OCI-LY7 (cell line): ENCODE data around the gene TBC1D5.
"Not testable (repeated sequence)": the region's sequence is repeated elsewhere in the genome, so short reads cannot be mapped to it uniquely, and the experiment has no call there.

ENCODE experiments used
- EZH2phosphoT487 ChIP-seq: fragments of 200-600 bp; sonication (generic); IDR thresholded peaks from 2 replicates; pipeline ENCODE4 v1.6.1; 2018; ENCODE audit warnings: low read depth, borderline replicate concordance, mild to moderate bottlenecking, mixed run types, antibody characterized with exemption, low read length, moderate library complexity, mixed read lengths
- TF ChIP-seq, protein P1 (sequence below): fragments of 200-600 bp; sonication (generic); conservative IDR thresholded peaks from 2 replicates; pipeline ENCODE4 v1.5.1; 2014; ENCODE audit warnings: mild to moderate bottlenecking, antibody characterized with exemption, low read length, moderate library complexity, mixed read lengths

DNA sequence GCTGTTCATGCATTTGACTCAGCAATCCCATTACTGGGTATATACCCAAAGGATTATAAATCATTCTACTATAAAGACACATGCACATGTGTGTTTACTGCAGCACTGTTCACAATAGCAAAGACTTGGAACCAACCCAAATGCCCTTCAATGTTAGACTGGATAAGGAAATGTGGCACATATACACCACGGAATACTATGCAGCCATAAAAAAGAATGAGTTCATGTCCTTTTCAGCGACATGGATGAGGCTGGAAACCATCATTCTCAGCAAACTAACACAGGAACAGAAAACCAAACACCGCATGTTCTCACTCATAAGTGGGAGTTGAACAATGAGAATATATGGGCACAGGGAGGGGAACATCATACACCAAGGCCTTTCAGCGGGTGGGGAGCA is 391.2 kb downstream of the TBC1D5 start:
- TF ChIP-seq, protein P1, sequence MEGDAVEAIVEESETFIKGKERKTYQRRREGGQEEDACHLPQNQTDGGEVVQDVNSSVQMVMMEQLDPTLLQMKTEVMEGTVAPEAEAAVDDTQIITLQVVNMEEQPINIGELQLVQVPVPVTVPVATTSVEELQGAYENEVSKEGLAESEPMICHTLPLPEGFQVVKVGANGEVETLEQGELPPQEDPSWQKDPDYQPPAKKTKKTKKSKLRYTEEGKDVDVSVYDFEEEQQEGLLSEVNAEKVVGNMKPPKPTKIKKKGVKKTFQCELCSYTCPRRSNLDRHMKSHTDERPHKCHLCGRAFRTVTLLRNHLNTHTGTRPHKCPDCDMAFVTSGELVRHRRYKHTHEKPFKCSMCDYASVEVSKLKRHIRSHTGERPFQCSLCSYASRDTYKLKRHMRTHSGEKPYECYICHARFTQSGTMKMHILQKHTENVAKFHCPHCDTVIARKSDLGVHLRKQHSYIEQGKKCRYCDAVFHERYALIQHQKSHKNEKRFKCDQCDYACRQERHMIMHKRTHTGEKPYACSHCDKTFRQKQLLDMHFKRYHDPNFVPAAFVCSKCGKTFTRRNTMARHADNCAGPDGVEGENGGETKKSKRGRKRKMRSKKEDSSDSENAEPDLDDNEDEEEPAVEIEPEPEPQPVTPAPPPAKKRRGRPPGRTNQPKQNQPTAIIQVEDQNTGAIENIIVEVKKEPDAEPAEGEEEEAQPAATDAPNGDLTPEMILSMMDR = not testable (repeated sequence)
- TF ChIP-seq EZH2phosphoT487 = not testable (repeated sequence)
